Motor neuron (in vitro differentiated cells): ENCODE measurements around the gene NPR3. TPM values are rescaled to one million over a fixed set of nuclear protein-coding genes. Genes with fewer than 3 reads are reported as not detected.

ENCODE experiments used
- ATAC-seq, 8 experiments: fragments of 200-7000 bp; cut with Tn5 transposase; replicated peaks in 6 of 8; 2 replicates each; pipeline ENCODE4 v1.8.0; 2021; ENCODE audit warnings: mild to moderate bottlenecking in 8 of 8, moderate library complexity in 8 of 8
- H3K27ac ChIP-seq, 2 donors: fragments of 250-450 bp; sonication (Bioruptor Pico); 2 replicates each; pipeline ENCODE4 v1.9.0; 2021; ENCODE audit warnings: antibody characterized with exemption in 2 of 2, mild to moderate bottlenecking in 2 of 2, moderate library complexity in 1 of 2
- H3K4me1 ChIP-seq, 2 donors: fragments of 250-450 bp; sonication (Bioruptor Pico); replicated peaks in 1 of 2; 2 replicates each; pipeline ENCODE4 v1.6.1; 2021; ENCODE audit warnings: antibody characterized with exemption in 2 of 2, mild to moderate bottlenecking in 2 of 2, moderate library complexity in 1 of 2
- H3K4me3 ChIP-seq, 5 donors: fragments of 250-450 bp; sonication (Bioruptor Pico); 2 replicates each; pipeline ENCODE4 v1.9.0; 2021; ENCODE audit warnings: antibody characterized with exemption in 5 of 5, mild to moderate bottlenecking in 5 of 5, moderate library complexity in 4 of 5
- WGBS, 10 experiments: fragments of 450-650 bp; shearing (Covaris generic); methylation state at CpG; one replicate each; pipeline ENCODE4 v1.0.0; 2022; 5-methylcytosine and 5-hydroxymethylcytosine counted together
- in situ Hi-C, 9 experiments: fragments of 400-800 bp; cut with MboI; loops; one replicate each; pipeline ENCODE4 v1.15.0; 2021; ENCODE audit warnings: low sequenced_read_pairs in 9 of 9, low pct_unique_long_range_greater_than_20kb in 2 of 9; ENCODE audit not compliant: unreplicated experiment in 9 of 9
- total RNA-seq, 8 experiments: library from RNA; unstranded; fragments of 300-600 nt; gene quantifications; 2 replicates each; pipeline versions ENCODE4 v1.2.3 to v1.2.4, GENCODE V29; 2022

NPR3 gene
- total RNA-seq, 8 experiments from 2014 or later: 0.22 to 9.1 (median 0.76) TPM

GRCh38 chr5:32805971-32806638, 95.0 kb downstream of the NPR3 start:
- H3K4me1 ChIP-seq: no peaks in the 10 kb centered on the region
- H3K4me3 ChIP-seq: no peak overlapping the region
- 0 to 48% (median 21%) methylated on average over 4 to 6 of the region's 6 CpGs; no CpG with 5 or more reads in 2 of the 10 experiments for WGBS, 10 experiments
- H3K27ac ChIP-seq: no peak overlapping the region
- peak in 5 of 8 experiments; percentile 33 to 99 (median 97) for ATAC-seq
- in situ Hi-C loops: no loop called here

- WGBS, 10 experiments: 50 to 83% (median 75%) methylated on average over 1 of the region's 1 CpG; no CpG with 5 or more reads in 3 of the 10 experiments
- no peak overlapping the region for H3K27ac ChIP-seq
- H3K4me1 ChIP-seq: no peaks in the 10 kb centered on the region
- H3K4me3 ChIP-seq: no peak overlapping the region
- ATAC-seq: no peak
- in situ Hi-C loops: no loop called here
Measured at GRCh38 chr5:32808783-32809182, 97.7 kb downstream of the NPR3 start.

DNA sequence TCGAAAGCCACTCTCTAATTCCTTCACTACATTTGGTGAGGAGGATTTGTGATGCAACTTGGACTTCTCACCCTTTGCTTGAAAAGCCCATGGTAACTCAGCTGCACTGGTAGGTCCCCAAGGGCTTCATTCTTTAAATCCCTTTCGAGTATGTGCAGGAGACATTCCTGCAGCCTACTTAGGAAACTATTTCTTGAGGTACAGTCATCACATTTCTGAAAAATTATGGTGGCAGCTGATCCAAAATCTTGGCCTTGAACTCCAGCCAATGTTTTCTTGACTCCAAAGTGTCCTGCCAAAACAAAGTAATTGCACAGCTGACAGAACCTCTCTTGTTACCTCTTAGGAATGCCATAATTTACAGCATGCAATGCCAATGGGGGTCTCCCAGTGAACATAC, 99.7 kb downstream of the NPR3 start:
- no peak overlapping the region for H3K4me3 ChIP-seq
- 17 to 100% (median 63%) methylated on average over 1 to 2 of the region's 2 CpGs; no CpG with 5 or more reads in 2 of the 10 experiments for WGBS, 10 experiments
- H3K4me1 ChIP-seq: no peaks in the 10 kb centered on the region
- in situ Hi-C loops: no loop called here
- no peak overlapping the region for H3K27ac ChIP-seq
- no peak for ATAC-seq

GRCh38 chr5:32812399-32812798, 101.3 kb downstream of the NPR3 start:
- no peak for ATAC-seq
- H3K4me3 ChIP-seq: no peak overlapping the region
- no peak overlapping the region for H3K27ac ChIP-seq
- H3K4me1 ChIP-seq: no peaks in the 10 kb centered on the region
- in situ Hi-C loops: no loop called here
- WGBS, 10 experiments: 20 to 96% (median 88%) methylated on average over 1 to 3 of the region's 5 CpGs; no CpG with 5 or more reads in 5 of the 10 experiments

- Histone ChIP-seq H3K27ac (no peak overlapping the region), H3K4me1 (no peaks in the 10 kb centered on the region), H3K4me3 (no peak overlapping the region)
- in situ Hi-C loops: no loop called here
- ATAC-seq: peak in 1 of 8 experiments; percentile 31
Measured at GRCh38 chr5:32814141-32814540, 103.0 kb downstream of the NPR3 start.

DNA sequence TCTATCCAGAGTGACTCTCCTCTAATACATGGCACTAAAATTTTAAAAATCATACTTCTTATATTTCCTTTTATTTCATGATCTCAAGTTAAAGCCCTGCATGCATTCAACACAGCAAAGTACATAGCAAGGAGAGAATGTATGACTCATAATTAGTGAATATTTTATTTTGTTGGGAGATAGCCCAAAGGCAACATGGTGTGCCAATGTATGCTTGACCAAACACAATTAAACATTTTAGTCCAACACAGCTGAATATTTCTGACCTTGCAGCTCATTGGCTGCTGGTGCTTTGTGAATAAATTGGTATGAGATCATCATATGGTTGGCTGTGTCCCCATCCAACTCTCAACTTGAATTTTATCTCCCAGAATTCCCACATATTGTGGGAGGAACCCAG, 103.5 kb downstream of the NPR3 start:
- no peaks in the 10 kb centered on the region for H3K4me1 ChIP-seq
- peak in 3 of 8 experiments; percentile 90 to 97 (median 96) for ATAC-seq
- in situ Hi-C loops: no loop called here
- H3K4me3 ChIP-seq: no peak overlapping the region
- no peak overlapping the region for H3K27ac ChIP-seq

DNA sequence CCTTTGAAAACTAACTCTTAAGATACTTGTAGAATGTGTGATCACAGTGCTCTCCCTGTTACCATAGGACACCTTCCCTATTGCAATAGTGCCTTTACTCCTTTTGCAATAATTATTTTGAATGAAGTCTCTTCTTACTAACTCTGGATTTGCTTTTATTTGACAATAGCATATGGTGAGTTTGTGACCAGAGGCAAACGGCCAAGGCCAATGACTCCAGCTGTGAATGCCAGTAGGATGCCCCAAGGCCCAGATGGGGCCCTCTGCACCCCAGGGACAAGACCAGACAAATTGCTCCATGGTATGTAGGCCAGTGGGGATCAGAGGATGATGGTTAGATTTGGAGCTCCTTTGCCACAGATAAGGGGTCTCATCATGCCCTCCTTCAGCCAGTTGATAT, 116.9 kb downstream of the NPR3 start:
- Histone ChIP-seq H3K4me1 (no peaks in the 10 kb centered on the region), H3K27ac (no peak overlapping the region), H3K4me3 (no peak overlapping the region)
- WGBS, 10 experiments: 0 to 67% (median 50%) methylated on average over 1 of the region's 1 CpG; no CpG with 5 or more reads in 6 of the 10 experiments
- no peak for ATAC-seq
- in situ Hi-C loops: no loop called here

GRCh38 chr5:32828492-32828891, 117.4 kb downstream of the NPR3 start:
- no peak for ATAC-seq
- WGBS, 10 experiments: 5 to 100% (median 57%) methylated on average over 1 to 2 of the region's 2 CpGs
- in situ Hi-C loops: no loop called here
- Histone ChIP-seq H3K4me1 (no peaks in the 10 kb centered on the region), H3K4me3 (no peak overlapping the region), H3K27ac (no peak overlapping the region)

DNA sequence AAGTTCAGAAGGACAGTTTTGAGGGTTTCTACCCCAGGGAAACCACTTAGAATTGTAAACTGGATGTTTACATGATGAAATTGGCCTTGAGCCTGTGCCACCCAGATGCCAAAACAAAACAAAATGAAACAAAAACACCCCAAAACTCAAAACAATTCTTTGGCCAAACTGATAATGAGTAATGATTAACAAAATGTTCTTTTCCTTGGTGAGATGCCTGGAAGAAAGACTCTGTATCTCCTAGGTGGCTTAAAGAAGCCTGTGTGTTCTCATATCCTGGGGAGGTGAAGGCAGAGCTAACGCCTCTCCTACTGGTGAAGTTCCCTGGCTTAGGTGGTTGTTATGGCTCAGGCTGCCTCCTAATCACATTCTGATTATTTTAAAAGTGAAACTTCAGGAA, 120.5 kb downstream of the NPR3 start:
- Histone ChIP-seq H3K4me3 (no peak overlapping the region), H3K27ac (no peak overlapping the region), H3K4me1 (no peaks in the 10 kb centered on the region)
- in situ Hi-C loops: no loop called here
- 40 to 100% (median 79%) methylated on average over 1 of the region's 1 CpG; no CpG with 5 or more reads in 6 of the 10 experiments for WGBS, 10 experiments
- ATAC-seq: no peak

- H3K4me3 ChIP-seq: no peak overlapping the region
- in situ Hi-C loops: no loop called here
- ATAC-seq: no peak
- no peak overlapping the region for H3K27ac ChIP-seq
- H3K4me1 ChIP-seq: no peaks in the 10 kb centered on the region
- WGBS, 10 experiments: 60 to 100% (median 77%) methylated on average over 1 of the region's 1 CpG; no CpG with 5 or more reads in 4 of the 10 experiments
Measured at GRCh38 chr5:32833127-32833526, 122.0 kb downstream of the NPR3 start.

GRCh38 chr5:32833663-32834062, 122.5 kb downstream of the NPR3 start:
- Histone ChIP-seq H3K4me1 (no peaks in the 10 kb centered on the region), H3K27ac (no peak overlapping the region), H3K4me3 (no peak overlapping the region)
- ATAC-seq: no peak
- in situ Hi-C loops: no loop called here

DNA sequence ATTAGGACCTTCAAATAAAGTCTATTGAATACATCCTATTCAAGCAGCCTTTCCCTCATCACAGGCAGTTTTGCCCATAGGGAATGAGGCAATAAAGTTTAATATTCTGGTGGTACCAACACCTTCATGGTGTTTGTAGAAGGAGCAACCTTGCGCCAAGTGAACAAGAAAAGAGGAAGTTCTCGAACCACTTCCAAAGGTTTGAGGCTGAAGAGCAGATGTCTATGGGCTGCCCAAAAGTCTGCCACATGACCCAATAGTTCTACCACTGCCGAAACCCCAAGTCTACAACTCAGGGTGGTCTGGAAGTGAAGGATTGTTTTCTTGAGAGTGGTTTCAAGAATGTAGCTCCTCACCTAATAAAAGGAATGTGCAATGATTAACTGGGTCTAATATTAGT, 123.1 kb downstream of the NPR3 start:
- 38 to 100% (median 84%) methylated on average over 1 to 3 of the region's 3 CpGs; no CpG with 5 or more reads in 3 of the 10 experiments for WGBS, 10 experiments
- in situ Hi-C loops: no loop called here
- no peak overlapping the region for H3K27ac ChIP-seq
- H3K4me3 ChIP-seq: no peak overlapping the region
- ATAC-seq: no peak
- H3K4me1 ChIP-seq: no peaks in the 10 kb centered on the region

GRCh38 chr5:32836176-32836575, 125.1 kb downstream of the NPR3 start:
- WGBS, 10 experiments: 50 to 94% (median 78%) methylated on average over 2 to 5 of the region's 5 CpGs
- Histone ChIP-seq H3K4me1 (no peaks in the 10 kb centered on the region), H3K27ac (no peak overlapping the region), H3K4me3 (no peak overlapping the region)
- in situ Hi-C loops: no loop called here
- no peak for ATAC-seq

- H3K4me1 ChIP-seq: no peaks in the 10 kb centered on the region
- no peak overlapping the region for H3K27ac ChIP-seq
- ATAC-seq: peak in 1 of 8 experiments; percentile 91
- H3K4me3 ChIP-seq: no peak overlapping the region
- in situ Hi-C loops: no loop called here
- 41 to 100% (median 86%) methylated on average over 1 to 4 of the region's 4 CpGs; no CpG with 5 or more reads in 2 of the 10 experiments for WGBS, 10 experiments
Measured at GRCh38 chr5:32837211-32837610, 126.1 kb downstream of the NPR3 start.
